Transverse colon (tissue), 3 donors: ENCODE measurements around the gene SH3RF3.

Source experiments
- CTCF ChIP-seq, 5 experiments: fragments of 200-600 bp in 3 of 5; fragments of 450-650 bp in 2 of 5; sonication (generic) in 3 of 5; IDR thresholded peaks; 1 replicate in 2 of 5; 2 replicates in 3 of 5; pipeline ENCODE4 v1.5.1; 2016 to 2017; ENCODE audit warnings: antibody characterized with exemption in 5 of 5, inconsistent platforms in 3 of 5, mild to moderate bottlenecking in 2 of 5, moderate library complexity in 1 of 5
- EP300 ChIP-seq: sonication (generic); formaldehyde crosslinking; IDR thresholded peaks from one replicate; pipeline ENCODE4 v1.6.1; 2017; ENCODE audit warnings: antibody characterized with exemption, low read depth
- POLR2A ChIP-seq: fragments of 450-650 bp; IDR thresholded peaks from one replicate; pipeline ENCODE4 v1.6.1; 2016; ENCODE audit warnings: antibody characterized with exemption, mild to moderate bottlenecking, moderate library complexity

- TF ChIP-seq CTCF (IDR thresholded peaks at IDR 0.05) (no peak), POLR2A (no peak), EP300 (no peak)
Measured at GRCh38 chr2:109168716-109169115, 39.7 kb downstream of the SH3RF3 start.
